Brain microvascular endothelial cell (primary cell): ENCODE data around the gene SLC7A7.
"Not testable (repeated sequence)": the region's sequence is repeated elsewhere in the genome, so short reads cannot be mapped to it uniquely, and the experiment has no call there.

Experiments
- DNase-seq: peaks from one replicate; pipeline ENCODE4 v3.0.0-alpha.2; 2020
- H3K27ac ChIP-seq: fragments of 250-450 bp; sonication (Bioruptor Pico); 2 replicates; pipeline ENCODE4 v1.5.1; 2020; ENCODE audit warnings: mild to moderate bottlenecking, moderate library complexity
- H3K27me3 ChIP-seq: fragments of 250-450 bp; sonication (Bioruptor Pico); replicated peaks from 2 replicates; pipeline ENCODE4 v1.5.1; 2020; ENCODE audit warnings: mild to moderate bottlenecking
- H3K36me3 ChIP-seq: fragments of 250-450 bp; sonication (Bioruptor Pico); replicated peaks from 2 replicates; pipeline ENCODE4 v1.5.1; 2020; ENCODE audit warnings: mild to moderate bottlenecking
- H3K4me3 ChIP-seq: 2 replicates; pipeline ENCODE4 v1.5.1; 2011; ENCODE audit warnings: low read depth, mild to moderate bottlenecking, control low read depth, low read length, moderate library complexity
- in situ Hi-C: cut with HindIII; loops from 2 replicates; pipeline ENCODE4 v1.10.0; 2017; ENCODE audit warnings: low sequenced_read_pairs, low pct_ligation_motif_present
- TF ChIP-seq, protein P1 (sequence below): IDR thresholded peaks from 2 replicates; pipeline ENCODE4 v1.5.1; 2011; ENCODE audit warnings: low read depth, mild to moderate bottlenecking, moderate library complexity, low read length, control low read depth, inconsistent platforms; ENCODE audit errors: missing control alignments

Gene SLC7A7

GRCh38 chr14:22835505-22835904 is 20.3 kb upstream of the SLC7A7 start:
- H3K27me3 ChIP-seq = no peaks in the 10 kb centered on the region
- H3K27ac ChIP-seq = peak overlapping the region; percentile 89
- in situ Hi-C loops = no loop called here
- no peak for DNase-seq
- TF ChIP-seq, protein P1, sequence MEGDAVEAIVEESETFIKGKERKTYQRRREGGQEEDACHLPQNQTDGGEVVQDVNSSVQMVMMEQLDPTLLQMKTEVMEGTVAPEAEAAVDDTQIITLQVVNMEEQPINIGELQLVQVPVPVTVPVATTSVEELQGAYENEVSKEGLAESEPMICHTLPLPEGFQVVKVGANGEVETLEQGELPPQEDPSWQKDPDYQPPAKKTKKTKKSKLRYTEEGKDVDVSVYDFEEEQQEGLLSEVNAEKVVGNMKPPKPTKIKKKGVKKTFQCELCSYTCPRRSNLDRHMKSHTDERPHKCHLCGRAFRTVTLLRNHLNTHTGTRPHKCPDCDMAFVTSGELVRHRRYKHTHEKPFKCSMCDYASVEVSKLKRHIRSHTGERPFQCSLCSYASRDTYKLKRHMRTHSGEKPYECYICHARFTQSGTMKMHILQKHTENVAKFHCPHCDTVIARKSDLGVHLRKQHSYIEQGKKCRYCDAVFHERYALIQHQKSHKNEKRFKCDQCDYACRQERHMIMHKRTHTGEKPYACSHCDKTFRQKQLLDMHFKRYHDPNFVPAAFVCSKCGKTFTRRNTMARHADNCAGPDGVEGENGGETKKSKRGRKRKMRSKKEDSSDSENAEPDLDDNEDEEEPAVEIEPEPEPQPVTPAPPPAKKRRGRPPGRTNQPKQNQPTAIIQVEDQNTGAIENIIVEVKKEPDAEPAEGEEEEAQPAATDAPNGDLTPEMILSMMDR = no peak
- no peak overlapping the region for H3K4me3 ChIP-seq
- peaks cover 44% of the 10 kb centered on the region for H3K36me3 ChIP-seq

GRCh38 chr14:22830443-22831010 is 15.3 kb upstream of the SLC7A7 start:
- DNase-seq = no peak
- in situ Hi-C loops = no loop called here
- Histone ChIP-seq H3K36me3 (peaks cover 17% of the 10 kb centered on the region), H3K27ac (no peak overlapping the region), H3K4me3 (peak overlapping the region; percentile 93), H3K27me3 (no peaks in the 10 kb centered on the region)
- TF ChIP-seq, protein P1 = no peak

DNA sequence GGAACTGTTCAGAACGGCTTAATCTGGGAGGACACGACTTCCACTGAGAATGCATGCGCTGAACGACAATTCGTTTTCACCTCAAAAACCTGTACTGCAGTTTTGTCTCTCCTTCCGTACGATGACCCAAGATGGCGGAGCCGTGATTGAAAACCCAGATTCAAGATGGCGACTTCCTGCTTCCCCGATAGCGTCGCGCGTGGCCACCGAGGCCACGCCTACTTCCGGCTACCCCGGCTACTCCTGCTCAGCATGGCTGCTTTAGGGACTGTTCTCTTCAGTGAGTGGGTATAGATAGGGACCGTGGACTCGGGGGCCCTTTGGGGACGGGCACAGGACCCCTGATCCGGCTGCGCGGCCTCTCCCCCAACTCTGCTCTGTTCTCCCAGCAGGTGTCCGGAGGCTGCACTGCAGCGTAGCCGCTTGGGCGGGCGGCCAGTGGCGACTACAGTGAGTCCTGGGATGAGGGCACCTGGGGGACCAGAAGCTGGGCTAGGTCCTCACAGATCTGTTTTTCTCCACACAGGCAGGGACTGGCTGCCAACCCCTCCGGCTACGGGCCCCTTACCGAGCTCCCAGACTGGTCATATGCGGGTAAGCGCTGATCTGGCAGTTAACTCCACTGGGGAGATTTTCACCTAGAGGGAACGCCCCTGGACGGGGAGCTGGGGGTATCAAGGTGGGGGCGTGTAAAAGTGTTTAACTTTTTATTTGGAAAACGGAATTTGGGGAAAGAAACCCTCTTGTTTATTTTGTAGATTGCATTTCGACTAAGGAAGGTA is 14.6 kb upstream of the SLC7A7 start, which contains the start of gene MRPL52:
TSS of gene MRPL52 (plus strand) at position 227 of the 782 bp plus-strand sequence. CDS start at position 253, 26 bp downstream.
- peaks cover 12% of the 10 kb centered on the region for H3K36me3 ChIP-seq
- no peaks in the 10 kb centered on the region for H3K27me3 ChIP-seq
- H3K4me3 ChIP-seq = peak within 1 kb of the TSS; percentile 93
- peak within 1 kb of the TSS; percentile 25 for H3K27ac ChIP-seq
- peak; percentile 83 for DNase-seq
- TF ChIP-seq, protein P1 = peak; percentile 12
- in situ Hi-C loops = no loop called here

DNA sequence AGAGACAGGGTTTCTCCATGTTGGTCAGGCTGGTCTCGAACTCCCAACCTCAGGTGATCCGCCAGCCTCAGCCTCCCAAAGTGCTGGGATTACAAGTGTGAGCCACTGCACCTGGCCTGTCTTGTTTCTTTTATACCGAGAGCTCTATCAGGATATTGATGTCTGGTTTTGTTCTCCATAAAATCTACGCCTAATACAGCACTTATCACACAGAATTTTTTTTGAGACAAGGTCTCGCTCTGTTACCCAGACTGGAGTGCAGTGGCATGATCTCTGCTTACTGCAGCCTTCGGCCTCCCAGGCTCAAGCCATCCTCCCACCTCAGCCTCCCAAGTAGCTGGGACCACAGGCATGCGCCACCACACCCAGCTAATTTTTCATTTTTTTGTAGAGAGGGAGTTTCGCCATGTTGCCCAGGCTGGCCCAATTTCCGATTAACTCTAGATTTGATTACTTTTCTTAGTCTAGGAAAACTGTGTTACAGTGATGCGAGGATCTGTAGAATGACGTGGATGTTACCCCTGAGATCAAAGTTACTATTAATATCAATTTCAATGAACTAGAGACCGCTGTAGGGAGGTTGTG is 13.9 kb upstream of the SLC7A7 start:
- H3K4me3 ChIP-seq = peak overlapping the region; percentile 93
- in situ Hi-C loops, DNase-seq, H3K36me3 ChIP-seq, H3K27me3 ChIP-seq: not testable (repeated sequence)
- peak overlapping the region; percentile 25 for H3K27ac ChIP-seq

DNA sequence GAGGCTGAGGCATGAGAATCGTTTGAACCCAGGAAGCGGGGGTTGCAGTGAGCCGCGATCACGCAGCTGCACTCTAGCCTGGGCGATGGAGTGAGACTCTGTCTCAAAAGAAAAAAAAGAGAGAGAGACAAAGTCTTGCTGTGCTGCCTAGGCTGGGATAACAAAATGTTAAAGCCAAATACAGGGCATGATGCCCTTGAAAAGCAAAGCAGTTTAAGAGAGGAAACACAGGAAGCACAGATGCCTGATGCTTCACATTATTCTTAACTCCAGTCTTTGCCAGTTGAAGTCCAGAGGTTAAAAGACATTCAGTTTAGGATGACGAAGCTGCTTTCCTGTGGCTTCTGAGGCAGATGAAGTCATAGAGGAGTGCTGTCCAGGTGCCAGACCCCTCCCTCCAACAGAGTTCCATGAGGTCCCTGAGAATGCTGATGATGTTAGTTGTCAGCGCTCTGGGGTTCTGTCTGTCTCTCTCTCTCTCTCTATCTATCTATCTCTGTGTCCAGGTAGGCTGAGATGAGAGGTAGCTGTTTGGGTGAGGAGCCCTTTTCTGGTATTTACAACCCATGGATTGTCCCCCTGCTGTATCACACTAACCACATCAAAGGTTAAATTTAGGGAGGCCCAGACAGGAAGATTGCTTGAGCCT is 9.6 kb upstream of the SLC7A7 start:
- in situ Hi-C loops = no loop called here
- DNase-seq = peak; percentile 93
- no peaks in the 10 kb centered on the region for H3K36me3 ChIP-seq
- TF ChIP-seq, protein P1 = no peak
- H3K4me3 ChIP-seq = no peak overlapping the region
- peak overlapping the region; percentile 66 for H3K27ac ChIP-seq
- no peaks in the 10 kb centered on the region for H3K27me3 ChIP-seq
